ENCODE data around the gene OR2B6.

Gene OR2B6

DNA sequence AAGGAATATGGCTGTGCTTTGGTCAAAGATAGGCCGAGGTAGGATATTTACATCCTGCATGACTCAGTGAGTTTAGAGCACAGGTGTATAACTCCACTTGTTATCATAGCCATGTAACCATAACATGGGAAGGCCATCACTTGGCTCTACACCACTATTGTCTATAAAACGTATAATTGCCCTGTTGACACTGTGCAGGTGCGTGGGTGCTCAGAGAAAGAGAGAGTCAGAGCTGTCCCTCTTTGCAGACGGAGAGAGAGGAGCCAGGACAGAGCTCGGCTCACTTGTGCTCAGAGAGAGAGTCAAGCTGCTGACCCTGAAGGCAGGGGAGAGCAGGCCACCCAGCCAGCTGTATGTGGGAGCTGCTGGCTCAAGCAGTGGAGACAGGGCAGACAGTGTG, 46.0 kb downstream of the OR2B6 start:
- TF ChIP-seq CTCF (IDR thresholded peaks at IDR 0.05; ENCODE audit: borderline replicate concordance, control extremely low read depth, extremely low read depth, insufficient read depth, missing control alignments): no peak
- in situ Hi-C loops (cut with MboI; ENCODE audit: low sequenced_read_pairs, unreplicated experiment): no loop called here
- DNase-seq (ENCODE audit: low spot score): no peak

GRCh38 chr6:28003661-28004060, 46.6 kb downstream of the OR2B6 start:
- no peak for DNase-seq (ENCODE audit: low spot score)
- TF ChIP-seq CTCF (IDR thresholded peaks at IDR 0.05; ENCODE audit: borderline replicate concordance, control extremely low read depth, extremely low read depth, insufficient read depth, missing control alignments): no peak
- in situ Hi-C loops (cut with MboI; ENCODE audit: low sequenced_read_pairs, unreplicated experiment): no loop called here

- in situ Hi-C loops (cut with MboI; ENCODE audit: low sequenced_read_pairs, unreplicated experiment): no loop called here
- no peak for TF ChIP-seq CTCF (IDR thresholded peaks at IDR 0.05; ENCODE audit: borderline replicate concordance, control extremely low read depth, extremely low read depth, insufficient read depth, missing control alignments)
- DNase-seq (ENCODE audit: low spot score): no peak
Measured at GRCh38 chr6:28004350-28005151, 47.5 kb downstream of the OR2B6 start.

DNA sequence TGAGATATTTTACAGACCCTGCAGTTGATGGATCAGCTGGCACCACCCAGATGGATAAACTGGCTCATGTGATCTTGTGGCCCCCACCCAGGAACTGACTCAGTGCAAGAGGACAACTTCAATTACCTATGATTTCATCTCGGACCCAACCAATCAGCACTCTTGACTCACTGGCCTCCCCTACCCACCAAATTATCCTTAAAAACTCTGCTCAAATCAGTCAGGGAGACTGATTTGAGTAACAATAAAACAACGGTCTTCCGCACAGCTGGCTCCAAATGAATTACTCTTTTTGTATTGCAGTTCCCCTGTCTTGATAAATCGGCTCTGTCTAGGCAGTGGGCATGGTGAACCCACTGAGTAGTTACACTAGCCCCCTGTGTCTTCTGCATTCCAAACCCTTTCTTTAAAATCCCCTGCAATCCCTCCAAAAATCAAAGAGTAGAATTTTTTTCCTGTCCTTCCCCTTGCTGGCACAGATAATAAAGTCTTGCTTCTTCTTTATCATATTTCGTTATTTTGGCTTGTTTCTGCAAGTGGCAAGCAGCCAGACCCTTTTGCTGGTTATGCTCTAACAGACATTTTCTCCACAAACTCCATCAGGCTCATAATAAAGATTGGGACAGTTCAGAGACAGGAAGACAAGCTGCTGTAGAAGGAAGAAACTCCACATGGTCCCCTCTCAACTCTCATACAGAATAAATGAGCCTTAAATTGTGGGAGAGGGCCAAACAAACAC, 48.3 kb downstream of the OR2B6 start:
- no peak for DNase-seq (ENCODE audit: low spot score)
- in situ Hi-C loops (cut with MboI; ENCODE audit: low sequenced_read_pairs, unreplicated experiment): no loop called here
- TF ChIP-seq CTCF (IDR thresholded peaks at IDR 0.05; ENCODE audit: borderline replicate concordance, control extremely low read depth, extremely low read depth, insufficient read depth, missing control alignments): no peak

GRCh38 chr6:28005975-28006374, 48.9 kb downstream of the OR2B6 start:
- in situ Hi-C loops (cut with MboI; ENCODE audit: low sequenced_read_pairs, unreplicated experiment): no loop called here
- TF ChIP-seq CTCF (IDR thresholded peaks at IDR 0.05; ENCODE audit: borderline replicate concordance, control extremely low read depth, extremely low read depth, insufficient read depth, missing control alignments): no peak
- no peak for DNase-seq (ENCODE audit: low spot score)
